Nephron progenitor cell (in vitro differentiated cells): ENCODE data around the gene NME7.

ENCODE experiments used
- DNase-seq: peaks from one replicate; pipeline ENCODE4 v3.0.0; 2021
- H3K27ac Mint-ChIP-seq: 2 replicates; pipeline ENCODE4 v1.8.0; 2021; ENCODE audit warnings: mild to moderate bottlenecking, moderate library complexity, mixed read lengths
- H3K27me3 Mint-ChIP-seq: 2 replicates; pipeline ENCODE4 v1.8.0; 2021; ENCODE audit warnings: mild to moderate bottlenecking, low read depth, mixed read lengths; ENCODE audit not compliant: poor library complexity
- H3K36me3 Mint-ChIP-seq: 2 replicates; pipeline ENCODE4 v1.8.0; 2021; ENCODE audit warnings: low read depth, mixed read lengths
- H3K4me1 Mint-ChIP-seq: 2 replicates; pipeline ENCODE4 v1.8.0; 2021; ENCODE audit warnings: mixed read lengths
- H3K4me3 Mint-ChIP-seq: 2 replicates; pipeline ENCODE4 v1.8.0; 2021; ENCODE audit warnings: mild to moderate bottlenecking, moderate library complexity, mixed read lengths
- H3K9me3 Mint-ChIP-seq: 2 replicates; pipeline ENCODE4 v1.8.0; 2021; ENCODE audit warnings: mild to moderate bottlenecking, moderate library complexity, mixed read lengths
- CTCF ChIP-seq: fragments of 200-600 bp; sonication (generic); IDR thresholded peaks from 2 replicates; pipeline ENCODE4 v1.5.0; 2021; ENCODE audit warnings: antibody characterized with exemption

NME7 gene

GRCh38 chr1:169316556-169316955 lies 51.0 kb downstream of the NME7 start:
- H3K4me3 Mint-ChIP-seq, result no peak overlapping the region

DNA sequence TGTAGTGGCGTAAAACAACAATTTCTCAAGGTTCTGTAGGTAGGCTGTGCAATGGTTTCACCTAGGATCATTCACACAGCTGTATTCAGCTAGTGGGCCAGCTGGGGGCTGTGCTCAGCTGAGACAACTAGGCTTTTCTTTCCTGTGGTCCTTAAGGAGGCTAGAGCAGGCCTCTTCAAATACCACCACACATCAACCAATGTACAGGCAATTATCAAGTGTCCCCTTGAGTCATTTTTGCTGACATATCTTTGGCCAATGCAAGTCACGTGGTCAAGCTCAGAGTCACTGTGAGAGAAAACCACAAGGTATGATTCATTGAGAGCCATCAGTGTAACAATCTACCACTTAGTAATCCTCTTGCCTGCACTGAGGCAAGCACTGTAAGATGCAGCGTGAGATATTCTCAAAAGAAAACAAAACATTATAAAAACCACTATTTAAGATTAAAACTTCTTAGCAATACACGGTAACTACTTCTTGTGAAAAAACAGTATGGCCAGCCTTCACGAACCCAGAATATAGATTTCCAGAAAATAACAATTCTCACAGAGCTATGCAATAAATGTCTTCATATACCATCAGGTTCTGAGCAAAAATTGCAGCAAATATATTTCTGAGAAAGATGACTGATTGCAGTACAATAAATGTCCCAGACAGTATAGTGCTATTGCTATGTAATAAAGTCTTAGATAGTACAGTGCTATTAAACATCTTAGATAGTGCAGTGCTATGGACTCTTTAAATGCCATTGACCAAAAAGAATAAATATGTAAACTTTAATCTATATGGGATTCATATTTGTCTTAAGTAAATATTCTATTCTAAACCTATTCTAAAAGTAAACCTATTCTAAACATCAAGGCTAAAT lies 55.3 kb downstream of the NME7 start:
- Mint-ChIP-seq H3K27ac (no peak overlapping the region), H3K4me3 (no peak overlapping the region), H3K4me1 (peaks cover 1% of the 10 kb centered on the region), H3K36me3 (peaks cover 30% of the 10 kb centered on the region), H3K9me3 (no peaks in the 10 kb centered on the region), H3K27me3 (no peaks in the 10 kb centered on the region)
- DNase-seq, result no peak
- TF ChIP-seq CTCF, result no peak

More at GRCh38 chr1:169316556-169316955, 51.0 kb downstream of the NME7 start:
- no peak for TF ChIP-seq CTCF
- no peaks in the 10 kb centered on the region for H3K27me3 Mint-ChIP-seq
- H3K9me3 Mint-ChIP-seq, result no peaks in the 10 kb centered on the region
- peaks cover 13% of the 10 kb centered on the region for H3K36me3 Mint-ChIP-seq
- H3K27ac Mint-ChIP-seq, result no peak overlapping the region
- no peak for DNase-seq
- no peaks in the 10 kb centered on the region for H3K4me1 Mint-ChIP-seq

DNA sequence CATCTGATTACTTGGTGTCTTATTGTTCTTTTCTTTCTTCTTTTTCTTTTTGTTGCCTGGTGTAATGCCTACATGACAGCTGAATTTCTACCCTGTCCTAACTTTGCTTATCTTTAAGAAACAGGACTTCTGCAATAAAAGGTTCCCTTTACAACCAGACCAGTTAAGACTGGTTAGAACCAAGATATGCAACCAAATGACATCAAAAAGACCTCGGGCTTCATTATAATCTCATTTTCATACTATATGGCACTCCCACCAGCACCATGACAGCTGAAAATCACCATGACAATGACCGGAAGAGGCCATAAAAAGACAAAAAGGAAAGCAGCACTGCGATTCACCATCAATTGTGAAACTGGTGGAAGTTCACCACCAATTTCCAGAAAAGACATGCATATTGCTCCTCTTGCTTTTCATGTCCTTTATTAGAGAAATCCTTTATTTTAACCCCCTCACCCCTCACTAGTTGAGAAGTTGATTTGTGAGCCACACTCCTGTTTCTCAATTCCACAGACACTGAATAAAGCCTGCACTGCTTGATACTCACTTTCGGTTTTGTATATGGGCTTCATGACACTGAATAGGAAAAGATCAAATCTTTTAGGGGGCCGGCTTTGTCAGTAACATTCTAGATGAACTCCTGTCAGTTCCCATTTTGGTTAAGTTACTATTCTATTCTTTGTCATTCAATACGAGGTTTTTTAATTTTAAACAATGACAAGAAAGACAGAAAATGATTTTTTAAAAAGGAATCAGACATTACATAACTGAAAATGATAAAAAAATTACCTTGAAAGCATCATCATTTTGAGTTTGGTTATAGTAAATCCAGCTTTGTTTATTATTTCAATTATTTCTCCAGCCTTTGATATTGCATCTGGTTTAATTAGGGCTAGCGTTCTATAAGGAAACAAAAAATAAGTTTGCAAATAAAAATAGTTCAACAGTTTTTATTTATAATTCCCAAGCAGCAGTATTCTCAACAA lies 58.1 kb downstream of the NME7 start:
- no peak overlapping the region for H3K4me3 Mint-ChIP-seq
- H3K27ac Mint-ChIP-seq, result no peak overlapping the region
- no peak for DNase-seq
- H3K9me3 Mint-ChIP-seq, result no peaks in the 10 kb centered on the region
- peaks cover 10% of the 10 kb centered on the region for H3K4me1 Mint-ChIP-seq
- no peaks in the 10 kb centered on the region for H3K27me3 Mint-ChIP-seq
- no peak for TF ChIP-seq CTCF
- peaks cover 50% of the 10 kb centered on the region for H3K36me3 Mint-ChIP-seq

GRCh38 chr1:169308313-169309039 lies 59.1 kb downstream of the NME7 start:
- Mint-ChIP-seq H3K27me3 (no peaks in the 10 kb centered on the region), H3K4me1 (peaks cover 10% of the 10 kb centered on the region), H3K36me3 (peaks cover 50% of the 10 kb centered on the region), H3K4me3 (no peak overlapping the region), H3K27ac (no peak overlapping the region), H3K9me3 (no peaks in the 10 kb centered on the region)
- no peak for TF ChIP-seq CTCF
- no peak for DNase-seq

DNA sequence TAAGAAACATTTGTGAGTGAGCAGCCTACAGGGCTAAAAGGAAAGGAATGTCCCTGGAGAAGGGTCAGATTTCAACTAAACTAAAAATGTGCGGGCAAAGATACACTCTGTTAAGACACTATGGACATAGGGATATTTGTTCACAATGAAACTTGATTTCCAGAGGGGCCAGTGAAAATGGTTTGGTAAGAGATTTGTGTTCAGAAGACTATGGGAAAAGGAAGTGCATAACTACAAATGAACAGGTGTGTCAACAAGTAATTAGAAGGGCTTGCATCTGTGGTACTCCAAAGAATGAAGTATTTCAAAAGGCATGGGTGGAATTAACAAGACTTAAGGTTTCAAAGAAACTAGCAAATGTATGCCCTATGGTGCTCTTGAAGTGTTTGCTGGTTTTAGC lies 60.4 kb downstream of the NME7 start:
- DNase-seq, result no peak
- TF ChIP-seq CTCF, result no peak
- Mint-ChIP-seq H3K4me1 (peaks cover 10% of the 10 kb centered on the region), H3K9me3 (no peaks in the 10 kb centered on the region), H3K36me3 (peaks cover 53% of the 10 kb centered on the region), H3K27me3 (no peaks in the 10 kb centered on the region), H3K27ac (no peak overlapping the region), H3K4me3 (no peak overlapping the region)
